HG03565 (cell line): ENCODE results near the gene DNASE1L2.

ENCODE experiments used
- ATAC-seq: cut with Tn5 transposase; IDR thresholded peaks from one replicate; pipeline ENCODE4 v1.9.1; 2021; ENCODE audit warnings: mild to moderate bottlenecking, moderate library complexity; ENCODE audit not compliant: unreplicated experiment

DNASE1L2 gene

GRCh38 chr16:2267505-2267912, 31.3 kb downstream of the DNASE1L2 start:
- ATAC-seq: peak; percentile 53

DNA sequence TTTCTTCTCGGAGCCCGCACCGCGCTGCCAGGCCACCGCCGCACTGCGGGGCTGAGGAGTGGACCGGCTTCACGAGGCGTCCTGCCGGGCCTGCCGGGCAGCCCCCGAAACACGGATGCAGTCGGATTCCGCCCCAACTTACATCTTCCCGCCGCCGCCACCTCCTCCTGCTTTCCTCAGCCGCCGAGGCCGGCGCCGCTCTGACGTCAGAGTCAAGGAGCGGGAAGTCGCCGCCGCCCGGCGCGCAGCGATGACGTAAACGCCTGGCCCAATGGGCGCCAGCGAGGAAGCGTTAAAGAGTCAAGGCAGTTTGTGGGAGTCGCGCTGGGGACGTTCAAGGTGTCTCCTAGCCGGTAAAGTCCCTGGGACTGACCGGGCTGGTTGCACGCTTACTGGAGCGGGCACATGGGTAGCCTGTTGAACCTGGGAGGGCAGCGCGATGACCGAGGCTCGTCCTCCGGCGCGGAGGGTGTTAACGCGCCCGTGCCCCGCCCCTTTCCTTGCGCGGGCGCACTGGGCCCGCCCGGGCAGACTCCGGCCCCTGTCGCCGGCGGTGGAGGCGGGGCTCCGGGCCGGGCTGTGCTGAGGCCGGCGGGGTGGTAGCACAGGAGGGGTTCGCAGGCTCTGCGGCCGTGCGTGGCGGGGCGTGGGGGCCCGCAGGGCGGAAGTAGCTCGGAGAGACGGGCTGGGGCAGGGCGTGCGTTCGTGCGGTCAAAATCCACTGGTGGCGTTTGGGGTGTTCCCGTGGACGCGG, 31.8 kb downstream of the DNASE1L2 start, which contains the start of gene RNPS1:
Gene RNPS1 (minus strand): TSS at position 214 of the 754 bp plus-strand sequence. CDS start 3,483 bp downstream, outside the sequence.
- peak; percentile 62 for ATAC-seq

DNA sequence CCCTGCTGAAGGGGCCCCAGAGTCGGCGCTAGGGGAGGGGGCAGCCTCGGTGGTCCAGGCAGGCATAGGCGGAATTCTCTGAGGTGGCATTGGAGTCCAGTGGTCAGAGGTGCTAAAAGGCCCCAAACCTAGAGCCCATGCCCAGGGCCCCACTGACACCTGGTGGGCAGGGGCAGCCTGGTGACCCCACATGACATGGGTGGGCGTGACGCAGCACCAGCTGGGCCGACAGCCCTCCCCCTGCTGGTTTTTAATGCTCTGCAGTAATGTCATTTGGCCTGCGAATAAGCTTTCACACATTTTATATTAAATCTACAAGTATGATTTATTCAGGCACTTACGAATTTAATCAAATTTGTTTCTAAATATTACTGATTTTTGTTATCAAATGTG, 33.8 kb downstream of the DNASE1L2 start:
- ATAC-seq: no peak

DNA sequence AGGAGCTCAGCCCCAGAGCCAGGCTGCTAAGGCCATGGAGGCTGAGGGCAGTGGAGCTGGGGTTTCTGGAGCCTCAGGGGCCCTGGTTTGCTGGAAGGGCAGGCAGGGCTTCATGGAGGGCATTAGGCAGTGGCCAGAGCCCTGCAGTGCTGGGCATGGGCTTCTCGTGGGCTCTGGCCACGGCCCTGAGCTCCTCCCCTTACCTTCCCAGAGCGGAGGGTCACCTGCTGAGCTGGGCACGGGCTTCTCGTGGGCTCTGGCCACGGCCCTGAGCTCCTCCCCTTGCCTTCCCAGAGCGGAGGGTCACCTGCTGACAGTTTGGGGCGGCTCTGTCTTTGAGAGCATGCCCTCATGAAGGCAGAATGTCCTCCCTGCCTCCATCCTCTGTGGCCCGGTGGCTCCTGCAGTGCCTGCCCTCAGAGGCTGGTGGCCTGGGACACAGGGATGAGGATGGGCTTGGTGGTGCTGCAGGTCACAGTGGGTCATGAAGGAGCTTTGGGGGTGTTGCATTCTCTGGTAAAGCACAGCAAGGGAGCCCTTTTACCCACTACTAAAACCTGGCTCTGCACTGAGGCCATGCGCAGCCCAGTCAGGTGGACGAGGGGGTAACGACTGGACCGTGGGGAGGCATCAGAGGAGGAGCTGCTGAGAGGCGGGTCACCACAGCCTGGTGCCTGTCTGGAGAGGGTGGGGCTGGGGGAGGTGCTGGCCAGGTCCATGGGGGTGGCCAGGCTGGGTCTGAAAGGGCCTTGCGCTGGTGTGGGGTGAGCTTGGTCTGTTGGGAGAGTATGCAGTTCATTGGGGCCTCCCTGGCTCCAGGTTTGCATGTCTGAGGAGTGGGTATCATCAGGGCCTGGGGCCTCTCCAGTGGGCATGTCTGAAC, 34.6 kb downstream of the DNASE1L2 start:
- ATAC-seq: no peak

GRCh38 chr16:2271848-2272461, 35.7 kb downstream of the DNASE1L2 start:
- no peak for ATAC-seq

DNA sequence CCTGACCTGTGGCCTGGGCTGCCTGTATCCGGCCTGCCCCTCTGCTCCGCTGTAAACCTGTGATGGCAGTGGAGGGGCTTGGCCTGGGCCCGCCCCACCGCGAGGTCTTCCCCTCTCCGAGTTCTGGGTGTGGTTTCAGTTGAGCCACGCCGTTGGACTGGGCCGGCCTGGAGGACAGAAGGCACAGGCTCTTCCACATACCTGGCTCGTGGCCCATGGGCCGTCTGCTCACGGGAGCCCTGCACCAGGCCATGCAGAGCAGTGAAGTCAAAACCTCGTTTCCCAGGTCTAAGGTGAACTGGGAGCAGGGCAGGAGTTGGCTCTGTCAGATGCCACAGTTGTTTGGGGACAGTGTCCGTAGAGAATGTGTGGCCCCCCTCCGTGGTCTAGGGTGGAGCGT, 37.2 kb downstream of the DNASE1L2 start:
- ATAC-seq: no peak

GRCh38 chr16:2273931-2274330, 37.7 kb downstream of the DNASE1L2 start:
- ATAC-seq: no peak

GRCh38 chr16:2275476-2276367, 39.5 kb downstream of the DNASE1L2 start:
- no peak for ATAC-seq

GRCh38 chr16:2276368-2277195, 40.3 kb downstream of the DNASE1L2 start:
- no peak for ATAC-seq

GRCh38 chr16:2277466-2278271, 41.4 kb downstream of the DNASE1L2 start:
- no peak for ATAC-seq

DNA sequence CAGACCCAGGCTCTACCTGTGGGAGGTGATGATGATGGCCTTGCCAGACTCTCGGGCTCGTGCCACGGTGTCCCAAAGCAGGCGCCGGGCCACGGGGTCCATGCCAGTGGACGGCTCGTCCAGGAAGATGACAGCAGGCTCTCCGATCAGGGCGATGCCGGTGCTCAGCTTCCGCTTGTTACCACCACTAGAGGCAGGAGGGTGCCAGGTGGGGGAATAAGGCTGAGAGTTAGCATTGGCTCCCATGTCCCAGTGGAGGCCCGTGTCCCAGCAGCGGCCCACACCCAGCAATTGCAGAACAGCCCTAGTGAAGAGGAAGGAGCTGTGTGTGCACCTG, 42.0 kb downstream of the DNASE1L2 start:
- no peak for ATAC-seq

DNA sequence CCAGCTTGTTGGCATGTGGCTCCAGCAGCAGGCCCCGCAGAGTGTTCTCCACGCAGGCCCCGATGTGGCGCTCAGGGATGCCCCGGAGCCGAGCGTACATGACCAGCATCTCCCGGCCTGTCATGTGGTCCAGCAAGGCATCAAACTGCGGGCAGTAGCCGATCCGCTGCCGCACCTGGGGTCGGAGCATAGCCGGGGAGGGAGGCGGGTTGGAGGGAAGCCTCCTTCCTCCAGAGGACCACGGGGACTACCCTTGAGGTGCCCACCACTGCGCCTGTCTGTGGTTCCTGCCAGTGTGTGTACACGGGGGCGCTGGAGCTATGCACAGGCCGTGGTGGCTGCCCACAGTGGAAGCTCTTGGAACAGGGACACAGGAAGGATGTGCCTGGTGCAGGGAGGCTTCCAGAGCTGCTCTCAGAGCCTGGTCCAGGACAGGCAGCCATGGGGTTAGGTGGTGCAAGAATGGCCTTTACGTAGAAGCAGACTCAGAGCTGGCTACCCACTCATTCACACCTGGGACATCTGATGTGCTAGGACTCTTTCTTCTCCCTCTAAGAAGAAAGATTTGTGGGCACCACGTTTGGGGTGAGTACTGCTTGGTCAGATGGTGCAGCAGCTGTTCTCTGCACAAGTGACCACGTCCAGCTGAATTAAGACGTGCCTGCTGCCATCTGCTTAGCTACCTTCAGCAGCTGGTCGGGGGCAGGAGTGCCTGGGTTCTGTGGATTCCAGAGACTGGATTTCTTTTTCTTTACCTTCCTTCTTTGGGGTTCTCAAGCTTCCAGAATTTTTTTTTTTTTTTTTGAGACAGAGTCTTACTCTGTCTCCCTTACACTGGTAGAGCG, 42.9 kb downstream of the DNASE1L2 start:
- no peak for ATAC-seq

GRCh38 chr16:2280461-2280860, 44.2 kb downstream of the DNASE1L2 start:
- ATAC-seq: no peak

DNA sequence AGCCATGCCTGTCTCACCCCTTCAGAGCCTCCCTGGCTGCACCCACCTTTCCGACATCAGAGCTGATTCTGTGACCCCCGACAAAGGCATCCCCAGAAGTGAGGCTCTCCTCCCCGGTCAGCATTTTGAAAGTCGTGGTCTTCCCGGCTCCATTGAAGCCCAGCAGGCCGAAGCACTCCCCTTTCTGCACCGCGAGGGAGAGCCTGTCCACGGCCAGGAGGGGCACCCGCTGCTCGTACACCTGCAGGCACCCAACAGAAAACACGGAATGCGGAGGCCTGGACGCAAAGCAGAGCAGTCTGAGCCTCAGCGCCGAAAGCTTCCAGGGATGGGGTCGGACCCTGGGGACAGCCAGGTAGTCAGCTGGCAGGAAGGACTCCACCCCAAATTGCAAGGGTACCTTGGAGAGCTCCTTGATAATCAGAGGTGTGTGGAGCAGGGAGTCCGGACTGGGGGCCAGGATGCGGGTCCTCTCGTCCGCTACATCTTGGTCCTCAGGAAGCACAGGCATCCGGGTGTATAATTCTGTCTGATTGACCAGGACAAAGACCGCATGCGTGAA, 44.8 kb downstream of the DNASE1L2 start:
- ATAC-seq: no peak

DNA sequence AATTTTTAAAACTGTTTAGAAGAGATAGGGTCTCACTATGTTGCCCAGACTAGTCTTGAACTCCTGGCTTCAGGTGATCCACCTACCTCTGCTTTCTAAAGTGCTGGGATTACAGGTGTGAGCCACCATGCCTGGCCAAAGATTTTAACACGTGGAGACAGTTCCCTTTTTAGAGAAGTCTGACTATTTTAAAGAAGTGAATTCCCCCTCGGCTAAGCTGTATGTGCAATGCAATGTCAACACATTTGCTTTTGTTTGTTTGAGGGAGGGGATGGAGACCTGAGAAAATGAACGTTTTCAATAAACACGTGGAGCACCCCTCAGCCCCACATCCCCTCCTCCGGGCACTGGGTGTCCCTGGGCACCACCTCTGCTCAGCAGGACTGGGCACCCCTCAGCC, 46.0 kb downstream of the DNASE1L2 start:
- no peak for ATAC-seq

DNA sequence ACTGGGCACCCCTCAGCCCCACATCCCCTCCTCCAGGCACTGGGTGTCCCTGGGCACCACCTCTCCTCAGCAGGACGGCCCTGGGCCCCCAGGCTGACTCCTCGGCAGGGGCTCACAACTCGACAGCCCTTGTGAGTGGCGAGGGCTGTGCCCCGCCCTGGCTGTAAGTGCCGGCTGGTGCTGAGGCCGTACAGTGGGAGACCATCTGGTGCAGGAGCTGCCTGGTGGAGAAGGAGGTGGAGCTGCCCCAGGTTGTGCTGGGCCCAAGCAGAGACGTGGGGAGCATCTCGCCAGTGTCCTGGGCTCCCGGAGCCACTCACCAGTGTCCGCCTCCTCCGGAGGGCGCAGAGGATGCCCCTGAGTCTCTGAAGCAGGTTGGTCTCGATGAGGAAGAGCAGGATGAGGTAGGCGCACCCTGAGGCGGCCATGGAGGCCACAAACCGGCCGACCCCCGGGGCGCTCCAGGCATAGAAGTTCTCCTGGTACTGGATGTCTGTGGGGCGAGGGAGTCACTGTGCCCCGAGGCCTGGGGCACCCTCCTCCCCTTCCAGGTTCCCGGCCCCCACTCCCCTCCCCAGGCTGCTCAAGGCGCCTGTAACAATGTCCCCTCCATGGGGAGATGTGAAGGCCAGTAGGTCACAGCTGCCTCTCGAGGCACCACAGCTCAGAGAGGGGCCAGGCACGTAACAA, 46.8 kb downstream of the DNASE1L2 start:
- no peak for ATAC-seq
